OCI-LY3 (cell line): ENCODE measurements around the gene RTN4RL1.

ENCODE experiments used
- H2AFZ ChIP-seq: fragments of 200-600, 300-600 bp; shearing (Covaris generic); 2 replicates; pipeline ENCODE4 v1.6.0; 2014; ENCODE audit warnings: antibody characterized with exemption, low read depth, low read length
- H3K27ac ChIP-seq: fragments of 200-600, 300-600 bp; sonication (generic); 2 replicates; pipeline ENCODE4 v1.5.1; 2014; ENCODE audit warnings: mild to moderate bottlenecking, low read length, moderate library complexity, mixed read lengths
- H3K27me3 ChIP-seq: fragments of 200-600, 300-600 bp; sonication (generic); 2 replicates; pipeline ENCODE4 v1.6.1; 2014; ENCODE audit warnings: low read depth, low read length, mixed read lengths
- H3K36me3 ChIP-seq: fragments of 200-600, 300-600 bp; sonication (generic); replicated peaks from 2 replicates; pipeline ENCODE3; 2014; ENCODE audit warnings: low read depth, low read length, mixed read lengths
- H3K4me1 ChIP-seq: fragments of 300-600, 200-600 bp; sonication (generic); 2 replicates; pipeline ENCODE4 v1.6.1; 2014; ENCODE audit warnings: low read length, mixed read lengths
- H3K4me2 ChIP-seq: fragments of 200-600, 300-600 bp; sonication (generic); 2 replicates; pipeline ENCODE4 v1.6.1; 2014; ENCODE audit warnings: low read length, mixed read lengths
- H3K4me3 ChIP-seq: fragments of 300-600, 200-600 bp; sonication (generic); 2 replicates; pipeline ENCODE4 v1.5.1; 2014; ENCODE audit warnings: antibody characterized with exemption, mild to moderate bottlenecking, low read length, moderate library complexity
- H3K79me2 ChIP-seq: fragments of 300-600, 200-600 bp; shearing (Covaris generic); 2 replicates; pipeline ENCODE4 v1.6.1; 2014; ENCODE audit warnings: mild to moderate bottlenecking, low read length, mixed read lengths
- H3K9ac ChIP-seq: fragments of 300-600, 200-600 bp; shearing (Covaris generic); 2 replicates; pipeline ENCODE4 v1.6.0; 2014; ENCODE audit warnings: mild to moderate bottlenecking, low read length, moderate library complexity
- H3K9me3 ChIP-seq: fragments of 200-600, 300-600 bp; shearing (Covaris generic); 2 replicates; pipeline ENCODE4 v1.6.1; 2014; ENCODE audit warnings: low read length, mixed read lengths; ENCODE audit not compliant: insufficient read depth
- H4K20me1 ChIP-seq: fragments of 200-600, 300-600 bp; sonication (generic); 2 replicates; pipeline ENCODE4 v1.6.1; 2016; ENCODE audit warnings: low read length, mixed read lengths; ENCODE audit not compliant: insufficient read depth
- CTCF ChIP-seq: fragments of 200-600, 300-600 bp; sonication (generic); IDR thresholded peaks from 2 replicates; pipeline ENCODE4 v1.5.1; 2014; ENCODE audit warnings: antibody characterized with exemption, low read length, low read depth
- EZH2phosphoT487 ChIP-seq: fragments of 200-600 bp; shearing (Covaris generic); IDR thresholded peaks from 2 replicates; pipeline ENCODE4 v1.6.1; 2018; ENCODE audit warnings: antibody characterized with exemption, mixed run types, low read depth

The RTN4RL1 gene

GRCh38 chr17:1907909-1908698, 117.0 kb downstream of the RTN4RL1 start:
- Histone ChIP-seq H2AFZ (peak overlapping the region; percentile 46; the same call in 1 of the 2 replicates), H3K9ac (no peak overlapping the region), H3K27ac (no peak overlapping the region), H3K27me3 (no peaks in the 10 kb centered on the region), H3K4me1 (peaks cover 32% of the 10 kb centered on the region), H4K20me1 (no peaks in the 10 kb centered on the region), H3K79me2 (no peaks in the 10 kb centered on the region), H3K4me3 (no peak overlapping the region), H3K4me2 (peak overlapping the region; percentile 30), H3K9me3 (no peaks in the 10 kb centered on the region), H3K36me3 (no peaks in the 10 kb centered on the region)
- TF ChIP-seq EZH2phosphoT487 (no peak), CTCF (no peak)

GRCh38 chr17:1907216-1907631, 117.9 kb downstream of the RTN4RL1 start:
- H3K27me3 ChIP-seq = no peaks in the 10 kb centered on the region
- H3K9me3 ChIP-seq = no peaks in the 10 kb centered on the region
- no peak overlapping the region for H3K9ac ChIP-seq
- H4K20me1 ChIP-seq = no peaks in the 10 kb centered on the region
- H3K36me3 ChIP-seq = no peaks in the 10 kb centered on the region
- no peak overlapping the region for H2AFZ ChIP-seq
- H3K27ac ChIP-seq = no peak overlapping the region
- no peaks in the 10 kb centered on the region for H3K79me2 ChIP-seq
- H3K4me2 ChIP-seq = no peak overlapping the region
- peaks cover 32% of the 10 kb centered on the region for H3K4me1 ChIP-seq
- TF ChIP-seq EZH2phosphoT487 = no peak
- TF ChIP-seq CTCF = no peak
- no peak overlapping the region for H3K4me3 ChIP-seq

- TF ChIP-seq EZH2phosphoT487 = no peak
- no peak for TF ChIP-seq CTCF
- Histone ChIP-seq H3K36me3 (no peaks in the 10 kb centered on the region), H3K27me3 (no peaks in the 10 kb centered on the region), H3K9ac (no peak overlapping the region), H3K4me2 (no peak overlapping the region), H4K20me1 (no peaks in the 10 kb centered on the region), H3K9me3 (no peaks in the 10 kb centered on the region), H3K27ac (no peak overlapping the region), H2AFZ (no peak overlapping the region), H3K79me2 (no peaks in the 10 kb centered on the region), H3K4me1 (peaks cover 32% of the 10 kb centered on the region), H3K4me3 (no peak overlapping the region)
Observed at GRCh38 chr17:1906662-1907101, 118.5 kb downstream of the RTN4RL1 start.

GRCh38 chr17:1905190-1905913, 119.8 kb downstream of the RTN4RL1 start:
- H3K4me2 ChIP-seq = peak overlapping the region; percentile 87
- no peaks in the 10 kb centered on the region for H3K36me3 ChIP-seq
- H3K27me3 ChIP-seq = no peaks in the 10 kb centered on the region
- peaks cover 32% of the 10 kb centered on the region for H3K4me1 ChIP-seq
- peak overlapping the region; percentile 83 for H2AFZ ChIP-seq
- H3K27ac ChIP-seq = no peak overlapping the region
- peak overlapping the region; percentile 29 for H3K9ac ChIP-seq
- H4K20me1 ChIP-seq = no peaks in the 10 kb centered on the region
- H3K79me2 ChIP-seq = no peaks in the 10 kb centered on the region
- no peaks in the 10 kb centered on the region for H3K9me3 ChIP-seq
- peak overlapping the region; percentile 64 for H3K4me3 ChIP-seq
- no peak for TF ChIP-seq CTCF
- TF ChIP-seq EZH2phosphoT487 = no peak
